ENCODE measurements around the gene PHF2.
"Not testable (repeated sequence)": the region's sequence is repeated elsewhere in the genome, so short reads cannot be mapped to it uniquely, and the experiment has no call there.

PHF2 gene

GRCh38 chr9:93655621-93656425 lies 79.4 kb downstream of the PHF2 start:
- no peak for DNase-seq

DNA sequence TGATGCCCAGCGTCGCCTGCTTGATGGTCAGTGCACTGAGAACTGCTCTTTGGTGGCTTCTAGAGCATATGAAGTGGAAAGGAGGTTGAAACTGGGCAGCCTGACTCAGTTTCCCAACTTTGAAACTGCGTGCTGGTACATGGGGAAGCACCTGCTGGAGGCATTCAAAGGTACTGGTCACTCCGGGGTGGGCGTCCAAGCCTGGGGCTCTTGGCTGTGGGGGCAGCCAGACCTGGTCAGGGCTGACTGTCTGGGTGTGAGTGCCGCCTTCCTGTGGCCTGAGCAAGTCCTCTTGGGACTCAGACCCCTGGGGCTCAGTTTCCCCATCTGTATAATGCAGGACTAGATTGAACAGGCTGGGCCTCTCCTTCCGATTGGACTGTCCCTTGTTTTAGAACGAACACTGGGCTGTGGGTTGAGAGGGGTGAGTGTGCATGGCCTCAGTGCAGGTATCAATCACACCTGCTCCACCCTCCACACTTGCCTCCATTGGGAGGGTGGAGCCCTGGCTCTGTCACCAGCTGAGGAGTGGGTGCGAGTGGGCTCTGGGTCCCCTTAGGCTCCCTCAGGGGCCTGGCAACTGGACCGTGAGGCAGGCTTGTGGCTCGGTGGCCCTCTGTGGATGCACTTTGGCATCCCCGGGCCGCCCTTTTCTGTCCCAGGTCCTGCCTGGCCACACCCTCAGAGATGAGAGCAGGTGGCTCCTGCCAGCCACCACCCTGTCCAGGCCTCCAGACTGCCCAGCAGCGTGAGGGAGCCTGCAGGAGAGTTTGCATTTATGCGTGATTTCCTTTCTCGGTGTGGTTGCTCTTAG lies 80.2 kb downstream of the PHF2 start:
- DNase-seq, result no peak

GRCh38 chr9:93657331-93658111 lies 81.1 kb downstream of the PHF2 start:
- DNase-seq, result no peak

- no peak for DNase-seq
Measured at GRCh38 chr9:93658184-93658925, 82.0 kb downstream of the PHF2 start.

GRCh38 chr9:93659044-93659836 lies 82.9 kb downstream of the PHF2 start:
- no peak for DNase-seq

DNA sequence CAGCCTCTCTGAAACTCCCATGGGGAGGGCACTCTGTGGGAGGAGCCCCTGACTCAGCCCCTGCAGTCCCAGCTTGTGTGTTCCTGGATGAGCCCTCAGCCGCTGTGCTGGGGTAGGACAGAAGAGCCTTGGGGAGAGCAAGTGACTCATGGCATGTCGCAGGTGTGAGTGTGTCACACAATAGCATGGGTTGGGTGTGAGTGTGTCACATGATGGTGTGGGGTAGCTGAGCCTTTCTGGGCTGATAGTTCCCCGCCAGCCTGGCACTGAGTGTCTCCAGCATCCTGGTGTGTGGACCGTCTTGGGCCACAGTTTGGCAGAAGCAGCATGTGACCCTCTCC lies 83.4 kb downstream of the PHF2 start:
- no peak for DNase-seq

- DNase-seq, result no peak
Measured at GRCh38 chr9:93660352-93661046, 84.1 kb downstream of the PHF2 start.

DNA sequence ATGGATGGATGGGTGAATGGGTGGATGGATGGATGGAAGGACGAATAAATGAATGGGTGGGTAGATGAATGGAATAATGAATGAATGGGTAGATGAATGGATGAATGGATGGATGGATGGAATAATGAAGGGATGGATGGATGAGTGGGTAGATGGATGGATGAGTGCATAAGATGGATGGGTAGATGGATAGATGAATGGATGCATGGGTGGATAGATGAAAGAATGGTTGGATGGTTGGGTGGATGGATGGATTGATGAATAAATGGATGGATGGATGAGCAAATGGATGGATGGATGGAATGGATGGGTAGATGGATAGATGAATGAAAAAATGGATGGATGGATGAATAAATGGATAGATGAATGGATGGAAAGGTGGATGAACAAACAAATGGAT lies 85.2 kb downstream of the PHF2 start:
- DNase-seq, result no peak

DNA sequence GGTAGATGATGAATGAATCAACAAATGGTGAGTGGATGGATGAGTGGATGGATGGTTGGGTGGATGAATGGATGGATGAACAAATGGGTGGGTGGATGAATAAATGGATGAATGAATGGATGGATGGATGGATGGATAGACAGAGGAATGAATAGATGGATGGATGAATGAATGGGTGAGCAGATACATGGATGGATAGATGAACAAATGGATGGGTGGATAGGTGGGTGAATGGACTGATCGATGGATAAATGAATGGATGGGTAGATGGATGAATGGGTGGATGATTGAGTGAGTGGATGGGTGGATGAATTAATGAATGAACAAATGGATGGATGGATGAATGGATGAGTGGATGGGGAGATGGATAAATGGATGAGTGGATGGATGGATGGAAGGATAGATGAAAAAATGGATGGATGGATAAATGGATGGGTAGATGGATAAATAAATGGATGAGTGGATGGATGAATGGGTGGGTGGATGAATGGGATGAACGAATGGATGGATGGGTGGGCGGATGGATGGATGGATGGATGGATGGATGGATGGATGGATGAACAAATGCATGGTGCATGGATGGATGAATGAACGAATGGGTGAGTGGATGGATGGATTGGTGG lies 85.7 kb downstream of the PHF2 start:
- no peak for DNase-seq

- no peak for DNase-seq
Measured at GRCh38 chr9:93662952-93663572, 86.7 kb downstream of the PHF2 start.

DNA sequence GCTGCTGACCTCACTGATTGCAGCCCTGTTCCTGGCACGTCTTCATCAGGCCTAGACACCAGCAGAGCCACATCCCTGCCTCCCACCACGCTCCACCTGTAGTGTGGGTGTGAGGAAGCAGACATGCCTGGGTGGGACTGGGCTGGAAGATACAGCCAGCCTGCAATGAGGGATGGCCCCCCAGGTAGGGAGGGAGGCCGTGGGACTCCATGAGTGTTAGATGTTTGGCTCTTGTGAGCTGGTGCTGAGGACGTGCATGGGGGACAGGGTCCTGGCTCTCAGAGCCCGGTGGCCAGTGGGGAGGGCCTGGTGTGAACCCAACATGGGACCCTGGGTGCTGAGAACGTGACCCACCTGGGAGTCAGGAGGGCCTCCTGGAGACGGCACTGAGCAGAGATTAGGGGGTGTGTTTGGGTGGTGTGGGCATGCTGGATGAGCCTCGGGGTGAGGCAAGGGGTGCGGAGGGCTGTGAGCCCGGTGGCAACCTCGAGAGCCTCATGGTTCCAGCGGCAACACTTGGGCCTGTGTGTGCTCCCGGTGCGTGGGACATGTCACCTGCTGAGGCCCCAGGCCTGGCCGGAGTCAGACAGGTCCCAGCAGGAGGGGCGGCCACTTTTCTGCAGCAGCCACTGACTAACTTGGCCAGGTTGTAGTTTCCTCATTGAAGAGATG lies 87.6 kb downstream of the PHF2 start:
- DNase-seq, result no peak

DNA sequence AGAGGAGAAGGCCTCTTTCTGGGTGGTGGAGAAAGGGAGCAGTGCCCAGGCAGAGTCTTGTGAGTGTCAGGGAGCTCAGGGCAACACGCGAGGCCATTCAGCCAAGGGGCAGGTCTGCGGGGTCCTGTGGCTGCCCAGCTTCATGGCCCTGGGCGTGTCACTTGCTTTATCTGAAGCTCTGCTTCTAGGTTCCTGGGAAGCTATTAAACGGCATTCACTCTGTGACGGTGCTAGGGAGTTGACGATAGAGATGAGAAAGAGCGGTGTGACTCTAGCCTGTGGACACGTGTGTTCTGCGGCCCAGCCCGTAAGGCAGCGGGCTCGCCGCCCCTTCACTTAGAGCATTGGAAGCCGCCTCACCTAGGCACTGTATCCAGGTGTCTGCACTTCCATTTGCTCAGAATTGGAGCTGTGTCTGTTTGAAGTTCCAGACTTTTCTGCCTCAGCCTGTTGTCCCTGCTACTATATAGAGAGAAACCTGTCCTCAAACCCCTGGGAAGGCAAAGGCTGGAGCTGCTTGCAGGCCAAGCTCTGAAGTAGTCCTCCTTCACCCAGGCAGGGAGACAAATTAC lies 88.3 kb downstream of the PHF2 start:
- no peak for DNase-seq

- no peak for DNase-seq
Measured at GRCh38 chr9:93665128-93665636, 88.8 kb downstream of the PHF2 start.

GRCh38 chr9:93665637-93666438 lies 89.5 kb downstream of the PHF2 start:
- DNase-seq, result no peak

DNA sequence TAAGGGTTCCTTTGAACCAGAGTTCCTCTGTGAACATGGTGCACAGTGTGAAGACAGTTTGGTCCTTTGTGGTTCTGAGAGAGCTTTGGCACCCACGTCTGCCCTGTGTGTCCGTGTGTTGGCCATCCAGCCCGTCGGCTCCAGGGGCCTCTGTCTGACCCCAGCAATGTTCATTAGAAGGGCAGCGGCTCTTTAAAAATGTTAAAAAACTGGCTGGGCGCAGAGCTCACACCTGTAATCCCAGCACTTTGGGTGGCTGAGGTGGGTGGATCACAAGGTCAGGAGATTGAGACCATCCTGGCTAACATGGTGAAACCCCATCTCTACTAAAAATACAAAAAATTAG lies 90.0 kb downstream of the PHF2 start:
- DNase-seq, result not testable (repeated sequence)

GRCh38 chr9:93667006-93667405 lies 90.6 kb downstream of the PHF2 start:
- no peak for DNase-seq

DNA sequence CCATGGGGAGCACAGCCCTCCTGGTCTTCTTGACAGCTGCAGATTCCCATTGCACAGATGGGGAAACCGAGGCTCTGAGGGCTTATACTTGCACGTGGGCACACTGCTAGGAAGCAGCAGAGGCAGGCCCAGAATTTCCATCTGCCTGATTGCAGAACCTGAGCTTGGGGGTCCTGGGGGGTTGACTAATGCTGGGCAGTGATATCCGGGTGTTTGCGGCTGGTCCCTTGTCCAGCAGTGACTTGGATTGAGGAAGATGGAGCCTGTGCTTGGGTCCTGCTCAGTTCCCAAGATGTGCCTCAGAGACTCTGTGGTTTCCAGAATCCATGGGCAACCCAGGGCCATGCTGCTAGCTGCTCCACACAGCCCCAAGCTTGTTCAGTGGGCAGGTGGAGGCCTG lies 91.2 kb downstream of the PHF2 start:
- no peak for DNase-seq

DNA sequence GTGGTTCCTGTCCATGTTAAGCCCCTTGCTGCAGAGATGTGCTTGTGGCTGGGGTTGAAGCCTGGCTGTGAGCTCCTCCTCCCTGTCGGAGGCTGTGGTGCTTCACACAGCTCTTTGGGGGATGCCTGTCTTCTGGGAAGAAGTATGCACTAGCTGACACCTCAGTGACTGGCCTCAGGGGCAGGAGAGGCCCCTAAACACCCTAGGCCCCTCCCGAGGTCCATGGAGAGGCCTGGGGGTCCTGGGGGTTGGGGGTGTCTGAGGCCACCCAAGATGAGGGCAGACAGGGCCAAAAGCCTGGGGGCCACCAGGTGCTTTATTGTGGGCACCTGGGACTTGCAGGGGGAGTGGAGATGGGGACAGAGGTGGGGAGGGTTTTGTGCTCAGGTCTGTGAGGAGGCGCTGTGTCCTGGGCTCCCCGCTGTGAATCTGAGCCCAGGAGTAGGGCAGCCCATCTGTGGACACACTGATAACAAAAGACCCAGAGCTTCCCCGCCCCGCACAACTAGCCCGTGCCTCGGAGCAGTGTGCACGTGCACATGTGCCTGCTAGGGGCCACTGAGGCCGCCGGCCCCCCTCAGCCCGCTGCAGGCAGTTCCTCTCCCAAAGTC lies 92.0 kb downstream of the PHF2 start:
- no peak for DNase-seq
